Large intestine (tissue), 3 donors: ENCODE results near the gene SERPINF2. TPM values are rescaled to one million over a fixed set of nuclear protein-coding genes. Genes with fewer than 3 reads are reported as not detected.
A peak's percentile ranks its signal among the peaks of the same experiment; 100 is the strongest.
"Not testable (repeated sequence)": the region's sequence is repeated elsewhere in the genome, so short reads cannot be mapped to it uniquely, and the experiment has no call there.

Experiments used
- DNase-seq, 2 donors: peaks; one replicate each; pipeline versions ENCODE4 v3.0.0 to v3.0.0-alpha.2; 2013
- H3K27ac ChIP-seq: one replicate; pipeline ENCODE4 v1.5.1; 2013; ENCODE audit warnings: low read length
- H3K27me3 ChIP-seq: 2 replicates; pipeline ENCODE4 v1.6.1; 2013; ENCODE audit warnings: low read length; ENCODE audit not compliant: control insufficient read depth, insufficient read depth
- H3K36me3 ChIP-seq: 2 replicates; pipeline ENCODE4 v1.6.1; 2013; ENCODE audit warnings: low read length; ENCODE audit not compliant: control insufficient read depth, insufficient read depth
- H3K4me1 ChIP-seq: one replicate; pipeline ENCODE4 v1.6.1; 2013; ENCODE audit warnings: low read length; ENCODE audit not compliant: control insufficient read depth, insufficient read depth
- H3K4me3 ChIP-seq: one replicate; pipeline ENCODE4 v1.5.1; 2013; ENCODE audit warnings: low read length
- H3K9me3 ChIP-seq: one replicate; pipeline ENCODE4 v1.6.1; 2013; ENCODE audit warnings: mild to moderate bottlenecking, low read depth, low read length, moderate library complexity; ENCODE audit not compliant: control insufficient read depth
- WGBS: methylation state at CpG from one replicate; pipeline ENCODE4 v1.1.5; 2013; ENCODE audit warnings: low lambda C conversion rate; ENCODE audit not compliant: insufficient coverage; 5-methylcytosine and 5-hydroxymethylcytosine counted together
- polyA plus RNA-seq: library from polyadenylated mRNA; unstranded; fragments of 120-200 nt; gene quantifications from one replicate; pipeline ENCODE4 v1.2.1, GENCODE V29; 2013

SERPINF2 gene
- polyA plus RNA-seq, 1 donor: 14.3 TPM

- H3K4me1 ChIP-seq: peaks cover 15% of the 10 kb centered on the region
- WGBS: no CpG with 5 or more reads among the region's 1 CpG
- no peaks in the 10 kb centered on the region for H3K9me3 ChIP-seq
- peak overlapping the region; percentile 10 for H3K27ac ChIP-seq
- no peak overlapping the region for H3K4me3 ChIP-seq
- peaks cover 2% of the 10 kb centered on the region for H3K36me3 ChIP-seq
- no peaks in the 10 kb centered on the region for H3K27me3 ChIP-seq
- peak in 1 of 2 donors; percentile 61 for DNase-seq
Observed at GRCh38 chr17:1793447-1793806, 50.8 kb downstream of the SERPINF2 start.

GRCh38 chr17:1796800-1797199 is 54.1 kb downstream of the SERPINF2 start:
- Histone ChIP-seq H3K4me1 (peaks cover 17% of the 10 kb centered on the region), H3K36me3 (peaks cover 18% of the 10 kb centered on the region), H3K9me3 (no peaks in the 10 kb centered on the region), H3K4me3 (no peak overlapping the region), H3K27me3 (no peaks in the 10 kb centered on the region), H3K27ac (peak overlapping the region; percentile 89)
- WGBS: no CpG with 5 or more reads among the region's 1 CpG
- peak in 1 of 2 donors; percentile 21 for DNase-seq

- H3K4me3 ChIP-seq: no peak overlapping the region
- H3K4me1 ChIP-seq: peaks cover 17% of the 10 kb centered on the region
- peak in 1 of 2 donors; percentile 58 for DNase-seq
- peaks cover 21% of the 10 kb centered on the region for H3K36me3 ChIP-seq
- peak overlapping the region; percentile 89 for H3K27ac ChIP-seq
- H3K27me3 ChIP-seq: no peaks in the 10 kb centered on the region
- H3K9me3 ChIP-seq: no peaks in the 10 kb centered on the region
- WGBS: no CpG with 5 or more reads among the region's 3 CpGs
Observed at GRCh38 chr17:1797323-1797722, 54.7 kb downstream of the SERPINF2 start.

GRCh38 chr17:1797846-1798245 is 55.2 kb downstream of the SERPINF2 start:
- Histone ChIP-seq H3K4me1 (peaks cover 17% of the 10 kb centered on the region), H3K27ac (peak overlapping the region; percentile 89), H3K36me3 (peaks cover 19% of the 10 kb centered on the region)
- peak; percentile 73 to 86 for DNase-seq
- no CpG with 5 or more reads among the region's 8 CpGs for WGBS
- not testable (repeated sequence) for H3K4me3 ChIP-seq, H3K9me3 ChIP-seq, H3K27me3 ChIP-seq

- peaks cover 29% of the 10 kb centered on the region for H3K36me3 ChIP-seq
- no peaks in the 10 kb centered on the region for H3K27me3 ChIP-seq
- H3K4me3 ChIP-seq: no peak overlapping the region
- no peaks in the 10 kb centered on the region for H3K9me3 ChIP-seq
- no CpG with 5 or more reads among the region's 7 CpGs for WGBS
- DNase-seq: no peak
- no peak overlapping the region for H3K27ac ChIP-seq
- H3K4me1 ChIP-seq: peaks cover 11% of the 10 kb centered on the region
Observed at GRCh38 chr17:1800240-1800639, 57.6 kb downstream of the SERPINF2 start.

GRCh38 chr17:1800712-1801111 is 58.0 kb downstream of the SERPINF2 start:
- no peak for DNase-seq
- Histone ChIP-seq H3K4me1 (peaks cover 11% of the 10 kb centered on the region), H3K4me3 (no peak overlapping the region), H3K27ac (no peak overlapping the region), H3K27me3 (no peaks in the 10 kb centered on the region), H3K36me3 (peaks cover 29% of the 10 kb centered on the region), H3K9me3 (no peaks in the 10 kb centered on the region)
- WGBS: no CpG with 5 or more reads among the region's 4 CpGs

- Histone ChIP-seq H3K36me3 (peaks cover 29% of the 10 kb centered on the region), H3K27ac (no peak overlapping the region)
- WGBS: no CpG with 5 or more reads among the region's 1 CpG
Observed at GRCh38 chr17:1802429-1802828, 59.8 kb downstream of the SERPINF2 start.

GRCh38 chr17:1803280-1803679 is 60.6 kb downstream of the SERPINF2 start:
- H3K36me3 ChIP-seq: peaks cover 29% of the 10 kb centered on the region
- peaks cover 15% of the 10 kb centered on the region for H3K4me1 ChIP-seq
- no peak for DNase-seq
- H3K4me3 ChIP-seq: no peak overlapping the region
- no peak overlapping the region for H3K27ac ChIP-seq
- H3K27me3 ChIP-seq: no peaks in the 10 kb centered on the region
- no CpG with 5 or more reads among the region's 6 CpGs for WGBS
- H3K9me3 ChIP-seq: no peaks in the 10 kb centered on the region

More at GRCh38 chr17:1802429-1802828, 59.8 kb downstream of the SERPINF2 start:
- no peak overlapping the region for H3K4me3 ChIP-seq
- peaks cover 11% of the 10 kb centered on the region for H3K4me1 ChIP-seq
- H3K9me3 ChIP-seq: no peaks in the 10 kb centered on the region
- DNase-seq: no peak
- H3K27me3 ChIP-seq: no peaks in the 10 kb centered on the region

Other genes with a start within 250 kb of the SERPINF2 start
- 18.3 TPM for gene INPP5K, start 226.3 kb upstream of the SERPINF2 start, polyA plus RNA-seq
- 98.5 TPM for gene PITPNA, start 180.1 kb upstream of the SERPINF2 start, polyA plus RNA-seq
- gene SLC43A2, start 114.0 kb upstream of the SERPINF2 start, polyA plus RNA-seq: 80.3 TPM
- gene SCARF1, start 97.1 kb upstream of the SERPINF2 start, polyA plus RNA-seq: 6.5 TPM
- 9.0 TPM for gene RILP, start 93.0 kb upstream of the SERPINF2 start, polyA plus RNA-seq
- 177 TPM for gene PRPF8, start 58.0 kb upstream of the SERPINF2 start, polyA plus RNA-seq
- gene TLCD2, start 32.5 kb upstream of the SERPINF2 start, polyA plus RNA-seq: 2.8 TPM
- gene WDR81, start 18.2 kb upstream of the SERPINF2 start, polyA plus RNA-seq: 19.3 TPM
- gene SERPINF1, start 19.2 kb downstream of the SERPINF2 start, polyA plus RNA-seq: 34.2 TPM
- gene SMYD4, start 87.0 kb downstream of the SERPINF2 start, polyA plus RNA-seq: 15.4 TPM
- 64.4 TPM for gene RPA1, start 87.1 kb downstream of the SERPINF2 start, polyA plus RNA-seq